Measurements from ENCODE around the gene CFTR. TPM values are rescaled to one million over a fixed set of nuclear protein-coding genes. Genes with fewer than 3 reads are reported as not detected.

Gene CFTR
- total RNA-seq, 2 donors from 2014 or later = 2.0 to 3.5 TPM

DNA sequence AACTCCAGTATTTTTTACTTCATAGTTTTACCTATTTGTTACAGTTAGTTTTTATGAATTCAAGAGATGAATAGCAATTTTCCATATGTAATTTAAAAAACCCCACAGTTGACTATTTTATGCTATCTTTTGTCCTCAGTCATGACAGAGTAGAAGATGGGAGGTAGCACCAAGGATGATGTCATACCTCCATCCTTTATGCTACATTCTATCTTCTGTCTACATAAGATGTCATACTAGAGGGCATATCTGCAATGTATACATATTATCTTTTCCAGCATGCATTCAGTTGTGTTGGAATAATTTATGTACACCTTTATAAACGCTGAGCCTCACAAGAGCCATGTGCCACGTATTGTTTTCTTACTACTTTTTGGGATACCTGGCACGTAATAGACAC, 184.2 kb downstream of the CFTR start:
- Mint-ChIP-seq H3K9me3 (no peaks in the 10 kb centered on the region), H3K4me3 (no peak overlapping the region), H3K4me1 (peaks cover 28% of the 10 kb centered on the region), H3K27me3 (ENCODE audit: insufficient read depth) (no peaks in the 10 kb centered on the region), H3K36me3 (ENCODE audit: low read depth) (no peaks in the 10 kb centered on the region), H3K27ac (no peak overlapping the region)
- H3K9ac ChIP-seq (ENCODE audit: extremely low read depth, low read length, poor library complexity, severe bottlenecking) = no peak overlapping the region
- peaks cover 5% of the 10 kb centered on the region for H3K9me3 ChIP-seq (ENCODE audit: control insufficient read depth, low read length)
- H3K36me3 ChIP-seq (ENCODE audit: control insufficient read depth, insufficient read depth, low read length) = no peaks in the 10 kb centered on the region
- TF ChIP-seq, protein P1, sequence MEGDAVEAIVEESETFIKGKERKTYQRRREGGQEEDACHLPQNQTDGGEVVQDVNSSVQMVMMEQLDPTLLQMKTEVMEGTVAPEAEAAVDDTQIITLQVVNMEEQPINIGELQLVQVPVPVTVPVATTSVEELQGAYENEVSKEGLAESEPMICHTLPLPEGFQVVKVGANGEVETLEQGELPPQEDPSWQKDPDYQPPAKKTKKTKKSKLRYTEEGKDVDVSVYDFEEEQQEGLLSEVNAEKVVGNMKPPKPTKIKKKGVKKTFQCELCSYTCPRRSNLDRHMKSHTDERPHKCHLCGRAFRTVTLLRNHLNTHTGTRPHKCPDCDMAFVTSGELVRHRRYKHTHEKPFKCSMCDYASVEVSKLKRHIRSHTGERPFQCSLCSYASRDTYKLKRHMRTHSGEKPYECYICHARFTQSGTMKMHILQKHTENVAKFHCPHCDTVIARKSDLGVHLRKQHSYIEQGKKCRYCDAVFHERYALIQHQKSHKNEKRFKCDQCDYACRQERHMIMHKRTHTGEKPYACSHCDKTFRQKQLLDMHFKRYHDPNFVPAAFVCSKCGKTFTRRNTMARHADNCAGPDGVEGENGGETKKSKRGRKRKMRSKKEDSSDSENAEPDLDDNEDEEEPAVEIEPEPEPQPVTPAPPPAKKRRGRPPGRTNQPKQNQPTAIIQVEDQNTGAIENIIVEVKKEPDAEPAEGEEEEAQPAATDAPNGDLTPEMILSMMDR (conservative IDR thresholded peaks at IDR 0.05) = no peak
- H3K27me3 ChIP-seq (ENCODE audit: control insufficient read depth, insufficient read depth, low read length, poor library complexity, severe bottlenecking) = no peaks in the 10 kb centered on the region
- no peak for DNase-seq
- WGBS, 2 experiments (ENCODE audit: insufficient coverage in 1 of 2, insufficient read length in 1 of 2) = 92 to 95% methylated on average over 2 to 3 of the region's 3 CpGs
- peaks cover 9% of the 10 kb centered on the region for H3K4me1 ChIP-seq (ENCODE audit: control insufficient read depth, insufficient read depth, low read length)
- no peak overlapping the region for H3K4me3 ChIP-seq (ENCODE audit: low read length)
- no peak overlapping the region for H3K27ac ChIP-seq (ENCODE audit: low read depth, low read length)

DNA sequence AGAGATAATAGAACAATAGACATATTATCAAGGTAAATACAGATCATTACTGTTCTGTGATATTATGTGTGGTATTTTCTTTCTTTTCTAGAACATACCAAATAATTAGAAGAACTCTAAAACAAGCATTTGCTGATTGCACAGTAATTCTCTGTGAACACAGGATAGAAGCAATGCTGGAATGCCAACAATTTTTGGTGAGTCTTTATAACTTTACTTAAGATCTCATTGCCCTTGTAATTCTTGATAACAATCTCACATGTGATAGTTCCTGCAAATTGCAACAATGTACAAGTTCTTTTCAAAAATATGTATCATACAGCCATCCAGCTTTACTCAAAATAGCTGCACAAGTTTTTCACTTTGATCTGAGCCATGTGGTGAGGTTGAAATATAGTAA, 185.5 kb downstream of the CFTR start:
- Histone ChIP-seq H3K4me3 (ENCODE audit: low read length) (peak overlapping the region; percentile 34), H3K9ac (ENCODE audit: extremely low read depth, low read length, poor library complexity, severe bottlenecking) (no peak overlapping the region), H3K4me1 (ENCODE audit: control insufficient read depth, insufficient read depth, low read length) (peaks cover 9% of the 10 kb centered on the region), H3K9me3 (ENCODE audit: control insufficient read depth, low read length) (peaks cover 5% of the 10 kb centered on the region), H3K27me3 (ENCODE audit: control insufficient read depth, insufficient read depth, low read length, poor library complexity, severe bottlenecking) (no peaks in the 10 kb centered on the region), H3K36me3 (ENCODE audit: control insufficient read depth, insufficient read depth, low read length) (no peaks in the 10 kb centered on the region), H3K27ac (ENCODE audit: low read depth, low read length) (no peak overlapping the region)
- H3K27ac Mint-ChIP-seq = no peak overlapping the region
- no peaks in the 10 kb centered on the region for H3K9me3 Mint-ChIP-seq
- H3K27me3 Mint-ChIP-seq (ENCODE audit: insufficient read depth) = no peaks in the 10 kb centered on the region
- TF ChIP-seq, protein P1 (conservative IDR thresholded peaks at IDR 0.05) = no peak
- DNase-seq = no peak
- peaks cover 30% of the 10 kb centered on the region for H3K4me1 Mint-ChIP-seq
- H3K36me3 Mint-ChIP-seq (ENCODE audit: low read depth) = no peaks in the 10 kb centered on the region
- H3K4me3 Mint-ChIP-seq = no peak overlapping the region

DNA sequence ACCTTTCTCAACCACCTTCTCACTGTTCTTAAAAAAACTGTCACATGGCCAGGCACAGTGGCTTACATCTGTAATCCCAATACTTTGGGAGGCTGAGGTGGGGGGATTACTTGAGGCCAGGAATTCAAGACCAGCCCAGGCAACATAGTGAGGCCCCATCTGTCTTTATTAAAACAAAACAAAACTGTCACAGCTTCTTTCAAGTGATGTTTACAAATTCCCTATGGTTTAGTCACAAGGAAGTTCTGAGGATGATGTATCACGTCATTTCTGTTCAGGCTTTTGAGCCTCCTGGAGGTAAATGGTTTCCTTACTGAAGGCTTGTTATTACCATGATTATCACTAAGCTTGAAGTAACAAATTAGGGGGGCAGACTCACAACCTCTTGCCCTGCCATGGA, 186.2 kb downstream of the CFTR start:
- Histone ChIP-seq H3K9ac (ENCODE audit: extremely low read depth, low read length, poor library complexity, severe bottlenecking) (no peak overlapping the region), H3K27ac (ENCODE audit: low read depth, low read length) (no peak overlapping the region), H3K36me3 (ENCODE audit: control insufficient read depth, insufficient read depth, low read length) (no peaks in the 10 kb centered on the region), H3K27me3 (ENCODE audit: control insufficient read depth, insufficient read depth, low read length, poor library complexity, severe bottlenecking) (no peaks in the 10 kb centered on the region), H3K9me3 (ENCODE audit: control insufficient read depth, low read length) (peaks cover 5% of the 10 kb centered on the region), H3K4me3 (ENCODE audit: low read length) (no peak overlapping the region), H3K4me1 (ENCODE audit: control insufficient read depth, insufficient read depth, low read length) (peaks cover 9% of the 10 kb centered on the region)
- no peaks in the 10 kb centered on the region for H3K9me3 Mint-ChIP-seq
- H3K4me3 Mint-ChIP-seq = no peak overlapping the region
- H3K27ac Mint-ChIP-seq = no peak overlapping the region
- TF ChIP-seq, protein P1 (conservative IDR thresholded peaks at IDR 0.05) = no peak
- no peak for DNase-seq
- no peaks in the 10 kb centered on the region for H3K27me3 Mint-ChIP-seq (ENCODE audit: insufficient read depth)
- WGBS, 2 experiments (ENCODE audit: insufficient coverage in 1 of 2, insufficient read length in 1 of 2) = 82 to 93% methylated on average over 1 of the region's 1 CpG
- H3K36me3 Mint-ChIP-seq (ENCODE audit: low read depth) = no peaks in the 10 kb centered on the region
- H3K4me1 Mint-ChIP-seq = peaks cover 26% of the 10 kb centered on the region
